HG03520 (cell line): ENCODE results near the gene GTF2F1.
"Not testable (repeated sequence)": the region's sequence is repeated elsewhere in the genome, so short reads cannot be mapped to it uniquely, and the experiment has no call there.

Experiments used
- ATAC-seq: cut with Tn5 transposase; IDR thresholded peaks from one replicate; pipeline ENCODE4 v1.9.1; 2021; ENCODE audit warnings: mild to moderate bottlenecking, moderate library complexity; ENCODE audit not compliant: unreplicated experiment

GTF2F1 gene

GRCh38 chr19:6417713-6418561 is 25.0 kb upstream of the GTF2F1 start:
- ATAC-seq = no peak

- ATAC-seq = no peak
Observed at GRCh38 chr19:6416658-6417405, 23.9 kb upstream of the GTF2F1 start.

GRCh38 chr19:6415591-6416190 is 22.7 kb upstream of the GTF2F1 start:
- ATAC-seq = no peak

GRCh38 chr19:6414793-6415590 is 22.0 kb upstream of the GTF2F1 start:
- ATAC-seq = no peak

GRCh38 chr19:6413721-6414643 is 21.0 kb upstream of the GTF2F1 start:
- ATAC-seq = no peak

GRCh38 chr19:6413291-6413690 is 20.3 kb upstream of the GTF2F1 start:
- ATAC-seq = no peak

- ATAC-seq = no peak
Observed at GRCh38 chr19:6412447-6413091, 19.6 kb upstream of the GTF2F1 start.

- ATAC-seq = no peak
Observed at GRCh38 chr19:6412061-6412446, 19.1 kb upstream of the GTF2F1 start.

- no peak for ATAC-seq
Observed at GRCh38 chr19:6409346-6409745, 16.4 kb upstream of the GTF2F1 start.

GRCh38 chr19:6406401-6406800 is 13.4 kb upstream of the GTF2F1 start:
- no peak for ATAC-seq

- no peak for ATAC-seq
Observed at GRCh38 chr19:6402837-6403608, 10.1 kb upstream of the GTF2F1 start.

- ATAC-seq = no peak
Observed at GRCh38 chr19:6402058-6402457, 9.1 kb upstream of the GTF2F1 start.

- ATAC-seq = not testable (repeated sequence)
Observed at GRCh38 chr19:6400062-6400944, 7.3 kb upstream of the GTF2F1 start.

GRCh38 chr19:6396305-6396704 is 3.3 kb upstream of the GTF2F1 start:
- ATAC-seq = no peak

GRCh38 chr19:6394831-6395230 is 1.9 kb upstream of the GTF2F1 start:
- no peak for ATAC-seq

- no peak for ATAC-seq
Observed at GRCh38 chr19:6393983-6394412, 1.0 kb upstream of the GTF2F1 start.

GRCh38 chr19:6392221-6393073 is 517 bp downstream of the GTF2F1 start:
- no peak for ATAC-seq
